NB4 (cell line): ENCODE results near the gene LPP.

Source experiments
- MYC ChIP-seq: IDR thresholded peaks from 2 replicates; pipeline ENCODE4 v1.6.1; 2011; ENCODE audit warnings: low read depth, low read length
- POLR2A ChIP-seq: IDR thresholded peaks from 2 replicates; pipeline ENCODE4 v1.6.1; 2011; ENCODE audit warnings: mild to moderate bottlenecking; ENCODE audit not compliant: insufficient read length; ENCODE audit errors: extremely low read depth
- TF ChIP-seq, protein P1 (sequence below): IDR thresholded peaks from one replicate; pipeline ENCODE4 v1.5.1; 2012; ENCODE audit warnings: low read depth, low read length
- TF ChIP-seq, protein P2 (sequence below): IDR thresholded peaks from 2 replicates; pipeline ENCODE4 v1.6.1; 2011; ENCODE audit warnings: low read depth, low read length

DNA sequence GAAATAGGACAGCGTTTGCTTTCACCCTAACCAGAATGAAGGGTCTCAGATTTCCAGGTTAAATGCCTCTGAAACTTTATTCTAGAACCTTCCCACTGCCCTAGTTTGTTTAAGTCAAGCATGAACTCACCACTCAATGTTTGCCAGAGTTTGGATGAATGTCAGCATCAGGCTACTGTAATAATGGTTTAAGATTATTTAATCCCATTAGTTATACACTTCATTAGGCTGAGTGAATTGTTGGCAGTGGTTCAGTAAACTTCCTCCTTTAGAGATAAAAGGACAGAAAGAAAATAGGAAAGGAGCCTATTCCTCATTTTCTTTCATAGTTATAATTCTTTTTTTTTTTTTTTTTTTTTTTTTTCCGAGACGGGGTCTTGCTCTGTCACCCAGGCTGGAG is 615.9 kb downstream of the LPP start:
- TF ChIP-seq, protein P1, sequence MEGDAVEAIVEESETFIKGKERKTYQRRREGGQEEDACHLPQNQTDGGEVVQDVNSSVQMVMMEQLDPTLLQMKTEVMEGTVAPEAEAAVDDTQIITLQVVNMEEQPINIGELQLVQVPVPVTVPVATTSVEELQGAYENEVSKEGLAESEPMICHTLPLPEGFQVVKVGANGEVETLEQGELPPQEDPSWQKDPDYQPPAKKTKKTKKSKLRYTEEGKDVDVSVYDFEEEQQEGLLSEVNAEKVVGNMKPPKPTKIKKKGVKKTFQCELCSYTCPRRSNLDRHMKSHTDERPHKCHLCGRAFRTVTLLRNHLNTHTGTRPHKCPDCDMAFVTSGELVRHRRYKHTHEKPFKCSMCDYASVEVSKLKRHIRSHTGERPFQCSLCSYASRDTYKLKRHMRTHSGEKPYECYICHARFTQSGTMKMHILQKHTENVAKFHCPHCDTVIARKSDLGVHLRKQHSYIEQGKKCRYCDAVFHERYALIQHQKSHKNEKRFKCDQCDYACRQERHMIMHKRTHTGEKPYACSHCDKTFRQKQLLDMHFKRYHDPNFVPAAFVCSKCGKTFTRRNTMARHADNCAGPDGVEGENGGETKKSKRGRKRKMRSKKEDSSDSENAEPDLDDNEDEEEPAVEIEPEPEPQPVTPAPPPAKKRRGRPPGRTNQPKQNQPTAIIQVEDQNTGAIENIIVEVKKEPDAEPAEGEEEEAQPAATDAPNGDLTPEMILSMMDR, result no peak
- TF ChIP-seq POLR2A, result no peak
- TF ChIP-seq MYC, result no peak
- TF ChIP-seq, protein P2, sequence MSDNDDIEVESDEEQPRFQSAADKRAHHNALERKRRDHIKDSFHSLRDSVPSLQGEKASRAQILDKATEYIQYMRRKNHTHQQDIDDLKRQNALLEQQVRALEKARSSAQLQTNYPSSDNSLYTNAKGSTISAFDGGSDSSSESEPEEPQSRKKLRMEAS, result no peak
